ENCODE measurements around the gene CKAP2L. TPM values are rescaled to one million over a fixed set of nuclear protein-coding genes. Genes with fewer than 3 reads are reported as not detected.

The CKAP2L gene
- 0.62 TPM for total RNA-seq

DNA sequence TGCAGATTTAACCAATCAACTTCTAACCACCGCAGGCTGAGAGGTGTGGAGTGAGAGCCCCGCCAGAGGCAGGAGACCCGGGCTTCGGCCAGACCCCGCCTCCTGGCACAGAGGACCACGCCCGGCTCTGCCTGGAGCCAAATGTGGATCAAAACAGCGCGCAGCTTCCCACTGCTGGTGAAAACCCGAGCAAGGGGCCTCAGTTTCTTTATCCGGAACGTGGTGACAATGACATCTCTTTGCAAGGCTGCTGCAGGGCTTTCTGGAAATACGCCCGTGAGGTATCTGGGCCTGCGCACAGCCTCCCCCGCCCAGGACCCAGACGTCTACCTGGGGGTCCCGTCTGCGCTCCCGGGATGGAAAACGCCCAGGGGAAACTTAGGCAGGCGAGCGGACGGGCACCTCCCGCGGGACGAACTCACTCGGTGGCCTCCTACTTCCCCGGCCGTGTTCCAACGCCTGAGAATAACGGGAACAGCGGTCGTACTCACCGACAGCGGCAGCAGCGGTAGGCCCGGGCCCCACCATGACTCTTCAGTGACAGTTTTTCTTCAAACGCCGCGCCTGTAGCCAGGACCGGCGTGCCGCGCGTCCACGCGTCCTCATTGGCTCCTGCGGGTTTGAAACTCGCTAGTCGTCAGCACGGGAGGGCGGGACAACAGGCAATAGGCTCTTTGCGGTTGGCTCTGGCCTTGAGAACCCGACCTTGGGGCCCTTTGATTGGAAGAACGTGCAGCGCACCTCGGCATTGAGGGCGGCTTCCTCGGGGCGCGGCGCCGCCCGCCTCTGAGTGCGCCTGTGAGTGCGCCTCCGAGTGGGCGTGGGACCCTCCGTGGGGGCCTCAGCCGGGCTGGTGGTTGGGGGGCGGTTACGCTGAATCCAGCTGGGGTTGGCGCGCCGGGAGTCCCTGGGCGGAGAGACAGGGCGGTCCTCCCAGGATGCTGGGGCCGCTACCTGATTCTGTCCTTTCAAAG is at the start of gene CKAP2L:
Gene CKAP2L, minus strand, starts transcription at position 539 of the 974 bp plus-strand sequence. Its CDS starts 11 bp downstream, at position 528.
- ATAC-seq (peak; percentile 100), DNase-seq (ENCODE audit: low spot score) (peak; percentile 97)
- intact Hi-C loops (cut with DNase I): no loop called here

- DNase-seq (ENCODE audit: low spot score) (no peak), ATAC-seq (no peak)
- intact Hi-C loops (cut with DNase I): no loop called here
Observed at GRCh38 chr2:112813280-112813966, 49.0 kb upstream of the CKAP2L start.

DNA sequence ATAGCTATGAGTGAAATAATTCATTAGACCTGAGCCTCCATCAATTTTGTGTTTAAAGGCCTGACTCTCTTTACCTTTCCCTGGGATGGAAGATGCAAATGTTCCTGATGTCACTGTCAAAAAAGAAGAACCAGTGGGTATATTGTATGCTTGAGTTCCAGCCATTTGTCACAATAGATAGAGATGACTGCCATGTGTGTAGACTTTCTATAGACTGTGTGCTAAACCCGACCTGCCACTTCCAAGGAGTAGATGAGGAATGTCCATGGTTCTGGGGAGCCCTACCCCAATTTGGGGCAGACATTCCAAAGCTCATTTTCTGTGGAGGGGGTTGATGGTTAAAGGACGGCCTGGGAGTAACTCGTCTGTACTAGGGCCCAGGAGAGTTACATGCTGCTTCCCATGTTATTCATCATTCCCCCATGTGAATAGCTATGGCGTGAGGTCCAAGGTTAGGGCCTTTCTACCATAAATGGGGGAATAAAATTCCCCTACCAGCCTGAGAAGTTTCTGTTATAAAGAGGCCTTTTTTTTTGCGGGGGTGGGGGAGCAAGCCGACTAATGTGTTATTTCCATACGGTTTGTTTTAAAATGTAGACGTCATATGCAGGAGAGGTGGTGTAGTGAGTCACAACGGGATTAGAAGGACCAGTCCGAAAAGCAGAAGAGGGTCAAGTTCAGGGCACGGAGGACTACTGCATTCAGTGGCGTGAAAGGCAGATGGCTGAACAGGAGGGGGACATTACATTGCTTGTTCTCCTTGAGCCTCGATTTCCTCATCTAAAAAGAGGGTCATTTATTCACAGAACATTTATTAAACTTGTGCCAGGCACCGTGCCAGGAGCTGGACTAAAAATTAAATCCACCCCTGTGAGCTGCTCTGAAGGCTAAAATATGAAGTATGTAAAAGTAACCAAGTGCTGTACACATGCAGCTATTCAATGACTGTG is 48.2 kb upstream of the CKAP2L start:
- intact Hi-C loops (cut with DNase I): loop anchor here (1.0 kb wide), 1 partner anchor 30 kb away; no protein-coding TSS in a partner anchor
- DNase-seq (ENCODE audit: low spot score) (no peak), ATAC-seq (no peak)

DNA sequence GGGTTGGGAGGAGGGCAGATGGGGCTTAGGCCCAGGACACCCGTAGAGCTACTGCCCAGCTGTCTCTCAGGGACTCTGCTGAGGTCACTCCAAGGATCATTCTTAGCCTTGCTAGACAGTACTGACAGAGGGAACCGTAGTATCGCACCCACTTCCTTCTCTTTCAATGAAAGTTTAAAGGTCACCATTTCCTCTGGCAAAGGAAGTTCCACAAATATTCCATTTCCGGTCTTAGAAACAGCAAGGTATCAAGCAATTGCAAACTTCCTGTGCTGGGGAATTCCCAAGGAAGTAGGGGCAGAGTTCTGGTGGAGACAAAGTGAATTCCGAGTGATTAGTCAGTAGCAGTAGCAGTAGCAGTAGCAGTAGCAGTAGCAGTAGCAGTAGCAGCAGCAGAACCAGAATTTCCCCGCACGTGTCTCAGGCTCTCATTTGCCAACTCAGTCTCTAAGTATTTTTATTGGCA is 47.5 kb upstream of the CKAP2L start:
- ATAC-seq: peak; percentile 45
- intact Hi-C loops (cut with DNase I): loop anchor here (1.0 kb wide), 1 partner anchor 30 kb away; no protein-coding TSS in a partner anchor
- DNase-seq (ENCODE audit: low spot score): no peak

- DNase-seq (ENCODE audit: low spot score) (no peak), ATAC-seq (no peak)
- intact Hi-C loops (cut with DNase I): no loop called here
Observed at GRCh38 chr2:112811276-112811831, 46.9 kb upstream of the CKAP2L start.

- ATAC-seq (no peak), DNase-seq (ENCODE audit: low spot score) (no peak)
- intact Hi-C loops (cut with DNase I): no loop called here
Observed at GRCh38 chr2:112809112-112809511, 44.7 kb upstream of the CKAP2L start.

- DNase-seq (ENCODE audit: low spot score): no peak
- no peak for ATAC-seq
- intact Hi-C loops (cut with DNase I): no loop called here
Observed at GRCh38 chr2:112807233-112807807, 42.9 kb upstream of the CKAP2L start.

- ATAC-seq: no peak
Observed at GRCh38 chr2:112805542-112805941, 41.1 kb upstream of the CKAP2L start.

GRCh38 chr2:112803691-112804521 is 39.5 kb upstream of the CKAP2L start:
- intact Hi-C loops (cut with DNase I): no loop called here
- no peak for DNase-seq (ENCODE audit: low spot score)
- ATAC-seq: no peak

More at GRCh38 chr2:112805542-112805941, 41.1 kb upstream of the CKAP2L start:
- no peak for DNase-seq (ENCODE audit: low spot score)
- intact Hi-C loops (cut with DNase I): no loop called here

DNA sequence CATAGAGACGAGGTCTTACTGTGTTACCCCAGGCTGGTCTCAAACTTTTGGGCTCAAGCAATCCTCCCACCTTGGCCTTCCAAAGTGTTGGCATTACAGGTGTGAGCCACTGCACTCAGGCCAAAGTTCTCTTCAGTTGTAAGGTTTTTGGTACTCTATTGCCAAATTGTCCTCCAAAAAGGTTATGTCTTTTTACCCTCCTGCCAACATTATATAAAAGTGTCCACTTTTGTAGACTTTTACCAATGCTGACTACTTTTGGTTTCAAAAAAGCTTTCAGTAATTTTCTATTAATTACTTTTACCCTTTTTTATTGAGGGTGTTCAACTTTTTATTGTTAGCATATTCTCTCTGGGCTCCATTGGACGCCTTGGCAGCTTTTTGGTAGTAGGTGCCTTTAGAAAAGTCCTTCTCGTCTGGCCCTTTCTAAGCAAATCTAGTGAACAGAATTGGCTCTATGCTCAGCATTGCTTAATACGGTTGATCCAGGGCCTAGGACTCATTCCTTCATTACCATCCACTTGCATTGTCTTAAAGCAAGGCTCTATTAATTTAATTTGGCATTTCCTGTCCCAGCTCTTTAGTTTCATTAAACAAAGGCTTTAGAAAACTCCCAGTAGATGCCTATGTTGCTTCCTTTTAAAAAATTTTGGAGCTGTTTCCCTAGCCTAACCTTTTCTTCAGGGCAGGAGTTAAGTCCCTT is 36.6 kb upstream of the CKAP2L start:
- no peak for ATAC-seq
- DNase-seq (ENCODE audit: low spot score): no peak
- intact Hi-C loops (cut with DNase I): no loop called here

GRCh38 chr2:112798979-112799975 is 34.9 kb upstream of the CKAP2L start:
- DNase-seq (ENCODE audit: low spot score) (no peak), ATAC-seq (no peak)
- intact Hi-C loops (cut with DNase I): no loop called here

DNA sequence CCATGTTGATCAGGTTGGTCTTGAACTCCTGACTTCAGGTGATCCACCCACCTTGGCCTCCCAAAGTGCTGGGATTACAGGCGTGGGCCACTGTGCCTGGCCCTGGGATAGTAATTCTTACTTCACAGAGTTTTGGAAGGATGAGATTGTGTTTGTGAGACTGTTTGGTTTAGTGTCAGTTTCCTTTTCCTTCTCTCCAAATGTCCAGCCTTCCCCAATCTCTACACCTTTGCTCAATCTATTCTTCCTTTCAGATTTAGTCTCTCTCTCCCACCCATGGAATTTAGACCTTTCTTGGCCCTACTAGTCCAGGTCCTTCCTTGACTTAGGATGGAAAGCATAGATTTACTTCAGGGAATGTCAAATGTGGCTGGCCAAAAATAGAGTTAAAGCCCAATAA is 32.1 kb upstream of the CKAP2L start:
- intact Hi-C loops (cut with DNase I): no loop called here
- ATAC-seq (no peak), DNase-seq (ENCODE audit: low spot score) (no peak)

- intact Hi-C loops (cut with DNase I): no loop called here
- DNase-seq (ENCODE audit: low spot score) (no peak), ATAC-seq (no peak)
Observed at GRCh38 chr2:112795774-112796173, 31.4 kb upstream of the CKAP2L start.

GRCh38 chr2:112794841-112795240 is 30.4 kb upstream of the CKAP2L start:
- no peak for DNase-seq (ENCODE audit: low spot score)
- ATAC-seq: no peak
- intact Hi-C loops (cut with DNase I): no loop called here

DNA sequence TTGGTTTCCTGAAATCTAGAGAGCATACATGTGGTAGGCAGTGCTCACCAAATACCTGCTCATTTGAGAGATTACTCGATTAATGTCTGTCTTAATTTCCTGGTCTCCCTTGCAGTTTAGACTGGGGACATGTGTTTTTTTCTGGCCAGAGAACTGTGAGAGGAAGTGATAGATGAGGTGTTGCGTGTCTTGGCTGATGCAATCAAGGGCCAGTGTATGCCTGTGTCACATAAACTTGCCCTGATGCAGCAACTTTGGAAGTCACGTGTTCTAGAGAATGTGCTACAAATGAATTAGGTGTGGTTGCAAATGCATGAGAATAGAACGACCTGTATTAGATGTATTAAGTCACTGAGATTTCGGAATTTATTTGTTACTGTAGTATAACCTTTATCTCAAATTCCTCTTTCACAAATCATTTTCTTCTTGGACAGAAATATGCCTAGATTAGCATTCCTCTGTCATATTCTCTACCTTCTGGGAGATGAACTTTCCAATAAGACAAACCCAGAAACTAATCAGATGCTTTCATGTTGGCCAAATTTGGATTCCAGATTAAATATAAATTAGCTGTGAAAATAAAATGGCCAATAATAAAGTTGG is 29.8 kb upstream of the CKAP2L start:
- intact Hi-C loops (cut with DNase I): no loop called here
- DNase-seq (ENCODE audit: low spot score) (no peak), ATAC-seq (peak; percentile 69)
